BJ (cell line): ENCODE results near the gene ACAP1. TPM values are rescaled to one million over a fixed set of nuclear protein-coding genes. Genes with fewer than 3 reads are reported as not detected.

Source experiments
- CTCF ChIA-PET: fragments of 350-600 bp; formaldehyde crosslinking; extraction: SDS; loops from one replicate; lab custom pipeline; 2021; ENCODE audit warnings: antibody characterized with exemption, inconsistent platforms; lab: Yijun Ruan, JAX
- POLR2A ChIA-PET: fragments of 300-600 bp; sonication (Branson Sonifier 250); formaldehyde crosslinking; extraction: SDS; loops from one replicate; lab custom pipeline; 2021; ENCODE audit warnings: antibody characterized with exemption; lab: Charles Lee
- DNase-seq: peaks from one replicate; pipeline ENCODE4 v3.0.0-alpha.2; 2011; ENCODE audit warnings: low read depth
- H3K27me3 ChIP-seq: 2 replicates; pipeline ENCODE4 v1.6.0; 2011; ENCODE audit warnings: low read length; ENCODE audit not compliant: control insufficient read depth, insufficient read depth
- H3K36me3 ChIP-seq: 2 replicates; pipeline ENCODE4 v1.5.1; 2011; ENCODE audit warnings: low read length; ENCODE audit not compliant: control insufficient read depth, insufficient read depth
- H3K4me3 ChIP-seq: 2 replicates; pipeline ENCODE4 v1.5.1; 2011; ENCODE audit warnings: low read depth, mild to moderate bottlenecking, control low read depth, low read length
- CTCF ChIP-seq: IDR thresholded peaks from 2 replicates; pipeline ENCODE4 v1.5.1; 2011; ENCODE audit warnings: low read depth, mild to moderate bottlenecking, control low read depth, inconsistent platforms, low read length, moderate library complexity; ENCODE audit not compliant: insufficient read depth
- polyA plus RNA-seq: library from polyadenylated mRNA; depleted of rRNA; stranded (reverse); fragments of >200 nt; gene quantifications from 2 replicates; pipeline ENCODE4 v1.2.3, GENCODE V29; 2011

Gene ACAP1
- polyA plus RNA-seq, 1 experiment, result 1.7 TPM

- Histone ChIP-seq H3K36me3 (no peaks in the 10 kb centered on the region), H3K4me3 (no peak overlapping the region; the same call in 1 of the 2 replicates), H3K27me3 (peaks cover 27% of the 10 kb centered on the region)
- CTCF ChIA-PET, result interaction anchor here (0.5 to 3.5 kb wide), 36 partner anchors 8 to 286 kb away, joined by 3 to 51 read pairs (median 4); partner anchors contain the start of genes ACADVL, DLG4, GABARAP and NEURL4
- POLR2A ChIA-PET, result no interaction called here
- DNase-seq, result no peak
- TF ChIP-seq CTCF, result no peak
Measured at GRCh38 chr17:7295230-7296180, 40.8 kb upstream of the ACAP1 start.

GRCh38 chr17:7296189-7296861 lies 40.0 kb upstream of the ACAP1 start:
- Histone ChIP-seq H3K27me3 (peaks cover 22% of the 10 kb centered on the region), H3K4me3 (peak overlapping the region; percentile 16; the same call in 1 of the 2 replicates), H3K36me3 (no peaks in the 10 kb centered on the region)
- peak; percentile 75 for TF ChIP-seq CTCF
- ChIA-PET CTCF (interaction anchor here (0.5 to 3.5 kb wide), 39 partner anchors 9 to 287 kb away, joined by 3 to 51 read pairs (median 4); partner anchors contain the start of genes ACADVL, CTDNEP1, DLG4 and ELP5), POLR2A (no interaction called here)
- DNase-seq, result no peak

- CTCF ChIA-PET, result interaction anchor here (1.7 kb wide), 1 partner anchor 258 kb away, joined by 7 read pairs; no protein-coding TSS in a partner anchor
- no peak for DNase-seq
- H3K36me3 ChIP-seq, result no peaks in the 10 kb centered on the region
- no peak overlapping the region for H3K4me3 ChIP-seq
- TF ChIP-seq CTCF, result no peak
- peaks cover 2% of the 10 kb centered on the region; the same call in 1 of the 2 replicates for H3K27me3 ChIP-seq
- POLR2A ChIA-PET, result no interaction called here
Measured at GRCh38 chr17:7304179-7304578, 32.1 kb upstream of the ACAP1 start.

- no peak for TF ChIP-seq CTCF
- POLR2A ChIA-PET, result no interaction called here
- no peaks in the 10 kb centered on the region; the same call in 1 of the 2 replicates for H3K27me3 ChIP-seq
Measured at GRCh38 chr17:7306911-7307685, 29.2 kb upstream of the ACAP1 start, which contains the start of gene EIF5A. EIF5A (plus strand) TSS chr17:7307628; CDS start chr17:7309636, 2,008 bp downstream.

More at GRCh38 chr17:7306911-7307685, 29.2 kb upstream of the ACAP1 start, which contains the start of gene EIF5A:
- Histone ChIP-seq H3K36me3 (peaks cover 19% of the 10 kb centered on the region), H3K4me3 (peak within 1 kb of the TSS; percentile 71)
- peak; percentile 100 for DNase-seq
- CTCF ChIA-PET, result interaction anchor here (1.3 to 2.2 kb wide), 2 partner anchors 11 to 87 kb away, joined by 3 to 15 read pairs; partner anchors contain the start of genes ACADVL and DLG4
